Superior temporal gyrus (tissue), 1 donor: ENCODE measurements around the gene SH3PXD2A.

ENCODE experiments used
- DNase-seq: peaks from one replicate; pipeline ENCODE4 v3.0.0-alpha.2; 2016; ENCODE audit errors: extremely low spot score

Gene SH3PXD2A

GRCh38 chr10:103603382-103603781 lies 252.0 kb downstream of the SH3PXD2A start:
- no peak for DNase-seq

- DNase-seq, result no peak
Measured at GRCh38 chr10:103602852-103603155, 252.6 kb downstream of the SH3PXD2A start.

- DNase-seq, result no peak
Measured at GRCh38 chr10:103602028-103602851, 253.1 kb downstream of the SH3PXD2A start.

- no peak for DNase-seq
Measured at GRCh38 chr10:103600956-103601569, 254.3 kb downstream of the SH3PXD2A start.

- no peak for DNase-seq
Measured at GRCh38 chr10:103600325-103600724, 255.1 kb downstream of the SH3PXD2A start.

- DNase-seq, result no peak
Measured at GRCh38 chr10:103599907-103600306, 255.5 kb downstream of the SH3PXD2A start.

- no peak for DNase-seq
Measured at GRCh38 chr10:103599211-103599610, 256.2 kb downstream of the SH3PXD2A start.

- peak; percentile 90 for DNase-seq
Measured at GRCh38 chr10:103598654-103599115, 256.7 kb downstream of the SH3PXD2A start.

GRCh38 chr10:103597003-103597402 lies 258.4 kb downstream of the SH3PXD2A start:
- DNase-seq, result no peak

GRCh38 chr10:103595933-103596726 lies 259.2 kb downstream of the SH3PXD2A start:
- no peak for DNase-seq

- no peak for DNase-seq
Measured at GRCh38 chr10:103593022-103593570, 262.3 kb downstream of the SH3PXD2A start.

GRCh38 chr10:103592186-103593021 lies 263.0 kb downstream of the SH3PXD2A start:
- no peak for DNase-seq

GRCh38 chr10:103590744-103591291 lies 264.6 kb downstream of the SH3PXD2A start:
- no peak for DNase-seq

GRCh38 chr10:103590060-103590459 lies 265.3 kb downstream of the SH3PXD2A start:
- no peak for DNase-seq

- no peak for DNase-seq
Measured at GRCh38 chr10:103589074-103589630, 266.2 kb downstream of the SH3PXD2A start.

GRCh38 chr10:103587073-103587472 lies 268.3 kb downstream of the SH3PXD2A start:
- DNase-seq, result no peak

GRCh38 chr10:103585011-103585405 lies 270.4 kb downstream of the SH3PXD2A start:
- no peak for DNase-seq

GRCh38 chr10:103584216-103585010 lies 271.0 kb downstream of the SH3PXD2A start:
- no peak for DNase-seq

GRCh38 chr10:103583871-103584215 lies 271.5 kb downstream of the SH3PXD2A start:
- DNase-seq, result no peak
